MM.1S (cell line): ENCODE data around the gene MRPL20.

Experiments
- EZH2 ChIP-seq: fragments of 300-600 bp; sonication (generic); optimal IDR thresholded peaks from 2 replicates; pipeline ENCODE3; 2017; ENCODE audit warnings: low read depth, mild to moderate bottlenecking, antibody characterized with exemption, low read length, mixed read lengths
- TF ChIP-seq, protein P1 (sequence below): fragments of 300-600 bp; sonication (generic); IDR thresholded peaks from 2 replicates; pipeline ENCODE4 v1.5.1; 2016; ENCODE audit warnings: antibody characterized with exemption, low read length, mixed read lengths

GRCh38 chr1:1366699-1367066 lies 40.4 kb downstream of the MRPL20 start:
- TF ChIP-seq, protein P1, sequence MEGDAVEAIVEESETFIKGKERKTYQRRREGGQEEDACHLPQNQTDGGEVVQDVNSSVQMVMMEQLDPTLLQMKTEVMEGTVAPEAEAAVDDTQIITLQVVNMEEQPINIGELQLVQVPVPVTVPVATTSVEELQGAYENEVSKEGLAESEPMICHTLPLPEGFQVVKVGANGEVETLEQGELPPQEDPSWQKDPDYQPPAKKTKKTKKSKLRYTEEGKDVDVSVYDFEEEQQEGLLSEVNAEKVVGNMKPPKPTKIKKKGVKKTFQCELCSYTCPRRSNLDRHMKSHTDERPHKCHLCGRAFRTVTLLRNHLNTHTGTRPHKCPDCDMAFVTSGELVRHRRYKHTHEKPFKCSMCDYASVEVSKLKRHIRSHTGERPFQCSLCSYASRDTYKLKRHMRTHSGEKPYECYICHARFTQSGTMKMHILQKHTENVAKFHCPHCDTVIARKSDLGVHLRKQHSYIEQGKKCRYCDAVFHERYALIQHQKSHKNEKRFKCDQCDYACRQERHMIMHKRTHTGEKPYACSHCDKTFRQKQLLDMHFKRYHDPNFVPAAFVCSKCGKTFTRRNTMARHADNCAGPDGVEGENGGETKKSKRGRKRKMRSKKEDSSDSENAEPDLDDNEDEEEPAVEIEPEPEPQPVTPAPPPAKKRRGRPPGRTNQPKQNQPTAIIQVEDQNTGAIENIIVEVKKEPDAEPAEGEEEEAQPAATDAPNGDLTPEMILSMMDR = no peak
- no peak for TF ChIP-seq EZH2
